ENCODE data around the gene GRM4.

GRM4 gene

DNA sequence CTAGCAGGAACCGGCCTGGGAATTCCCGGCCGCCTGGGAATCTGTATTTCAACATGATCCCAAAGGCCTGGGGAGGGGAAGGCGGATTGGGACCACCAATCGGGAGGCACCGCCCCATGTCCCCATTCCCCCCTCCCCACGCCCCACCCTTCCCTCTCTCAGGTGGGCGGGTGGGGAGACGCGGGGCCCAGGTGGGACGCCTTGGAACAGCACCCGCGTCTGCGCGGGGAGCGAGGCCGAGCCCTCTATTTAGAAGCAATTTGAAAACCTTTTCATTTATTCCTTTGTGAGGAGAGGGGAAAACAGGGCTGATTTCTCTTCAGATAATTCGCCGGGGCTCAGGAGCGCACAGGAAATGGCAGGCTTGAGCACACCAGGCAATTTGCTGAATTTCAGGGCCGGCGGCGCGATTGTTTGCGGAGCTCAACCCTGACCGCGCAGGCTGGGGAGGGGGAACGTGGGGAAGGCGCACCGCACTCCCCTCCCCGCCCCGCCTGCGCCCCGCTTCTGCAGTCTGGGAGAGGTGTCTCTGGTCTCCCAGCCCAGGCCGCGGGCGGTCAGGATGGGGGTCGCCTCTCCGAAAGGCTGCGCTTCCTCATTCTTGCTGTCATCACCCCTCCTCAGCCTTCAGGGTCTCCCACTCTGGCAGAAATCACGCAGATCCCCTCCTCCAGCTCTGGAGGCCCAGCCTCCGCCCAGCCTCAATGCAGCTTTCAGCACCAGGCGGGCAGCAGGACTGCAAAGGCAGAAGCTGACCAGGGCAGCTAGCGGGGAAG lies 170.0 kb downstream of the GRM4 start:
- H3K9me3 ChIP-seq (ENCODE audit: insufficient read depth, low read length), result no peaks in the 10 kb centered on the region
- no peaks in the 10 kb centered on the region for H3K79me2 ChIP-seq (ENCODE audit: insufficient read depth, low read length)
- H3K27me3 ChIP-seq (ENCODE audit: low read length), result no peaks in the 10 kb centered on the region
- H3K36me3 ChIP-seq (ENCODE audit: low read length), result no peaks in the 10 kb centered on the region
- no peak overlapping the region for H3K9ac ChIP-seq (ENCODE audit: low read length)
- no peak overlapping the region for H3K4me2 ChIP-seq (ENCODE audit: low read depth, low read length, poor library complexity, severe bottlenecking)
- no peaks in the 10 kb centered on the region for H3K9me2 ChIP-seq (replicated peaks; ENCODE audit: insufficient read depth, low read length)
- TF ChIP-seq, protein P1, sequence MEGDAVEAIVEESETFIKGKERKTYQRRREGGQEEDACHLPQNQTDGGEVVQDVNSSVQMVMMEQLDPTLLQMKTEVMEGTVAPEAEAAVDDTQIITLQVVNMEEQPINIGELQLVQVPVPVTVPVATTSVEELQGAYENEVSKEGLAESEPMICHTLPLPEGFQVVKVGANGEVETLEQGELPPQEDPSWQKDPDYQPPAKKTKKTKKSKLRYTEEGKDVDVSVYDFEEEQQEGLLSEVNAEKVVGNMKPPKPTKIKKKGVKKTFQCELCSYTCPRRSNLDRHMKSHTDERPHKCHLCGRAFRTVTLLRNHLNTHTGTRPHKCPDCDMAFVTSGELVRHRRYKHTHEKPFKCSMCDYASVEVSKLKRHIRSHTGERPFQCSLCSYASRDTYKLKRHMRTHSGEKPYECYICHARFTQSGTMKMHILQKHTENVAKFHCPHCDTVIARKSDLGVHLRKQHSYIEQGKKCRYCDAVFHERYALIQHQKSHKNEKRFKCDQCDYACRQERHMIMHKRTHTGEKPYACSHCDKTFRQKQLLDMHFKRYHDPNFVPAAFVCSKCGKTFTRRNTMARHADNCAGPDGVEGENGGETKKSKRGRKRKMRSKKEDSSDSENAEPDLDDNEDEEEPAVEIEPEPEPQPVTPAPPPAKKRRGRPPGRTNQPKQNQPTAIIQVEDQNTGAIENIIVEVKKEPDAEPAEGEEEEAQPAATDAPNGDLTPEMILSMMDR (IDR thresholded peaks at IDR 0.05; ENCODE audit: insufficient read depth, low read length, poor library complexity, severe bottlenecking), result no peak
- no peak for TF ChIP-seq EZH2phosphoT487 (conservative IDR thresholded peaks at IDR 0.05; ENCODE audit: low read length)
- H4K20me1 ChIP-seq (ENCODE audit: low read depth, low read length), result no peaks in the 10 kb centered on the region
- no peak overlapping the region for H2AFZ ChIP-seq (ENCODE audit: low read depth, low read length, severe bottlenecking)
- H3F3A ChIP-seq (ENCODE audit: insufficient read depth), result no peaks in the 10 kb centered on the region
- H3K4me3 ChIP-seq (ENCODE audit: insufficient read depth, low read length, poor library complexity, severe bottlenecking), result no peak overlapping the region
- no peak overlapping the region for H3K27ac ChIP-seq (ENCODE audit: low read depth, low read length)

DNA sequence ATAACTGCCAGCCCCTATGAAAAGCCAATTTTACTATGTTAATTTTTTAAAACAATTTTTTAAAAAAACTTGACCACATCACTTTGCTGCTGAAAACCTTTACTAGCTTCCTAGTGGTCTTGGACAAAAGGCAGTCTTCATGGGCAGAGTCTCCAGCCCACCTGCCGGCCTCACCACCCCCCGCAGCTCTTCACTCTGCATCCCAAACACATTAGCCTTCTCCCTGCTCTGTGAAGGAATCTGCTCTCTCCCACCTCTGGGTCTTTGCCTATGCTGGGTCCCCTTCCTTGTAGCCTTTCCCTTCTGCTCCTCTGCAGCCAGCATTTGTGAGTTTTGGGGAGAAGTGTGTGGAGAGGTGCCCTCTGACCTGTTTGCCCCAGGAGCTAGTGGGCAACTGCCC lies 171.4 kb downstream of the GRM4 start:
- Histone ChIP-seq H3K79me2 (ENCODE audit: insufficient read depth, low read length) (no peaks in the 10 kb centered on the region), H4K20me1 (ENCODE audit: low read depth, low read length) (no peaks in the 10 kb centered on the region), H3K4me2 (ENCODE audit: low read depth, low read length, poor library complexity, severe bottlenecking) (no peak overlapping the region), H3K9ac (ENCODE audit: low read length) (no peak overlapping the region), H3K27ac (ENCODE audit: low read depth, low read length) (no peak overlapping the region), H3K27me3 (ENCODE audit: low read length) (no peaks in the 10 kb centered on the region), H3K4me3 (ENCODE audit: insufficient read depth, low read length, poor library complexity, severe bottlenecking) (no peak overlapping the region), H2AFZ (ENCODE audit: low read depth, low read length, severe bottlenecking) (no peak overlapping the region), H3F3A (ENCODE audit: insufficient read depth) (0 out of 2 replicates have a peak, but pooled peaks cover 2% of the 10 kb centered on the region), H3K9me2 (replicated peaks; ENCODE audit: insufficient read depth, low read length) (no peaks in the 10 kb centered on the region), H3K9me3 (ENCODE audit: insufficient read depth, low read length) (no peaks in the 10 kb centered on the region), H3K36me3 (ENCODE audit: low read length) (no peaks in the 10 kb centered on the region)
- TF ChIP-seq EZH2phosphoT487 (conservative IDR thresholded peaks at IDR 0.05; ENCODE audit: low read length), result no peak
- TF ChIP-seq, protein P1 (IDR thresholded peaks at IDR 0.05; ENCODE audit: insufficient read depth, low read length, poor library complexity, severe bottlenecking), result no peak

DNA sequence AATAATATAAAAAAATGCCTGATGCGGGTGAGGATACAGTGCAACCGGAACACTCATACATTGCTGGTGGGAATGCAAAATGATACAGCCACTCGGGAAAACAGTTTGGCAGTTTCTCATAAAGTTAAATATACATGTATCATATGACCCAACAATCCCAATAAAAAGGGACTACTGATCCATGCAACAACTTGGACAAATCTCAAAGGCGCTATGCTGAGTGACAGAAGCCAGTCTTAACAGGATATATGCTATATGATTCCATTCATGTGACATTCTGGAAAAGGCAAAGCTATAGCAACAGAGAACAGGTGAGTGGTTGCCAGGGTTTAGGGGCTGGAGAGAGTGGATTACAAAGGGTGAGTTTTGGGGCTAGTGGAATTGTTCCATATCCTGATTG lies 171.9 kb downstream of the GRM4 start:
- TF ChIP-seq EZH2phosphoT487 (conservative IDR thresholded peaks at IDR 0.05; ENCODE audit: low read length), result no peak
- TF ChIP-seq, protein P1 (IDR thresholded peaks at IDR 0.05; ENCODE audit: insufficient read depth, low read length, poor library complexity, severe bottlenecking), result no peak
- Histone ChIP-seq H3K36me3 (ENCODE audit: low read length) (no peaks in the 10 kb centered on the region), H3K79me2 (ENCODE audit: insufficient read depth, low read length) (no peaks in the 10 kb centered on the region), H3K4me3 (ENCODE audit: insufficient read depth, low read length, poor library complexity, severe bottlenecking) (no peak overlapping the region), H4K20me1 (ENCODE audit: low read depth, low read length) (no peaks in the 10 kb centered on the region), H3K9ac (ENCODE audit: low read length) (no peak overlapping the region), H3K9me3 (ENCODE audit: insufficient read depth, low read length) (no peaks in the 10 kb centered on the region), H2AFZ (ENCODE audit: low read depth, low read length, severe bottlenecking) (no peak overlapping the region), H3F3A (ENCODE audit: insufficient read depth) (0 out of 2 replicates have a peak, but pooled peaks cover 2% of the 10 kb centered on the region), H3K27ac (ENCODE audit: low read depth, low read length) (no peak overlapping the region), H3K9me2 (replicated peaks; ENCODE audit: insufficient read depth, low read length) (no peaks in the 10 kb centered on the region), H3K27me3 (ENCODE audit: low read length) (no peaks in the 10 kb centered on the region), H3K4me2 (ENCODE audit: low read depth, low read length, poor library complexity, severe bottlenecking) (no peak overlapping the region)

Measured in SU-DHL-6 (cell line).